Vagina (tissue), 2 donors: ENCODE measurements around the gene LCOR.

ENCODE experiments used
- CTCF ChIP-seq, 3 experiments: fragments of 450-650 bp in 2 of 3; fragments of 200-600 bp in 1 of 3; sonication (generic) in 1 of 3; IDR thresholded peaks; one replicate each; pipeline ENCODE4 v1.5.1; 2017 to 2019; ENCODE audit warnings: antibody characterized with exemption in 3 of 3, mild to moderate bottlenecking in 2 of 3, moderate library complexity in 2 of 3
- POLR2AphosphoS5 ChIP-seq, 2 donors: sonication (generic); formaldehyde crosslinking; IDR thresholded peaks; one replicate each; pipeline ENCODE4 v1.9.0; 2017; ENCODE audit warnings: antibody characterized with exemption in 2 of 2, mild to moderate bottlenecking in 2 of 2, low read depth in 1 of 2; ENCODE audit not compliant: insufficient read depth in 1 of 2

- no peak for TF ChIP-seq CTCF (IDR thresholded peaks at IDR 0.05)
- TF ChIP-seq POLR2AphosphoS5 (IDR thresholded peaks at IDR 0.05; ENCODE audit: insufficient read depth in 1 of 2, low read depth in 1 of 2): no peak
These were observed 159.3 kb downstream of the LCOR start for GRCh38 chr10:96991313-96991841.
